CD4-positive, alpha-beta T cell treated with Interferon gamma for 1 hour (primary cell): ENCODE measurements around the gene PDE10A.
"Not testable (repeated sequence)": the region's sequence is repeated elsewhere in the genome, so short reads cannot be mapped to it uniquely, and the experiment has no call there.

Experiments
- DNase-seq: peaks from one replicate; pipeline ENCODE4 v3.0.0-alpha.2; 2020

PDE10A gene

GRCh38 chr6:165618891-165619290 is 44.1 kb downstream of the PDE10A start:
- not testable (repeated sequence) for DNase-seq

- no peak for DNase-seq
Measured at GRCh38 chr6:165618241-165618640, 44.8 kb downstream of the PDE10A start.

GRCh38 chr6:165617528-165617927 is 45.5 kb downstream of the PDE10A start:
- DNase-seq: no peak

- DNase-seq: no peak
Measured at GRCh38 chr6:165616116-165616515, 46.9 kb downstream of the PDE10A start.

GRCh38 chr6:165615636-165616035 is 47.4 kb downstream of the PDE10A start:
- no peak for DNase-seq

- no peak for DNase-seq
Measured at GRCh38 chr6:165611294-165611693, 51.7 kb downstream of the PDE10A start.

- DNase-seq: not testable (repeated sequence)
Measured at GRCh38 chr6:165608577-165608976, 54.5 kb downstream of the PDE10A start.

- DNase-seq: no peak
Measured at GRCh38 chr6:165606740-165607008, 56.4 kb downstream of the PDE10A start.

- DNase-seq: no peak
Measured at GRCh38 chr6:165605901-165606739, 56.9 kb downstream of the PDE10A start.

- no peak for DNase-seq
Measured at GRCh38 chr6:165605182-165605875, 57.7 kb downstream of the PDE10A start.

- DNase-seq: no peak
Measured at GRCh38 chr6:165602291-165602690, 60.8 kb downstream of the PDE10A start.

GRCh38 chr6:165600606-165601005 is 62.4 kb downstream of the PDE10A start:
- no peak for DNase-seq

GRCh38 chr6:165599596-165600487 is 63.2 kb downstream of the PDE10A start:
- DNase-seq: no peak

GRCh38 chr6:165599121-165599520 is 63.9 kb downstream of the PDE10A start:
- no peak for DNase-seq

- DNase-seq: no peak
Measured at GRCh38 chr6:165597821-165598220, 65.2 kb downstream of the PDE10A start.

- no peak for DNase-seq
Measured at GRCh38 chr6:165594584-165595333, 68.3 kb downstream of the PDE10A start.

GRCh38 chr6:165592947-165593346 is 70.1 kb downstream of the PDE10A start:
- DNase-seq: not testable (repeated sequence)

GRCh38 chr6:165588515-165588914 is 74.5 kb downstream of the PDE10A start:
- no peak for DNase-seq

GRCh38 chr6:165587206-165587605 is 75.8 kb downstream of the PDE10A start:
- DNase-seq: no peak

- no peak for DNase-seq
Measured at GRCh38 chr6:165586706-165587105, 76.3 kb downstream of the PDE10A start.

GRCh38 chr6:165585060-165585459 is 78.0 kb downstream of the PDE10A start:
- DNase-seq: no peak

- DNase-seq: no peak
Measured at GRCh38 chr6:165584541-165584940, 78.5 kb downstream of the PDE10A start.

GRCh38 chr6:165581678-165582077 is 81.4 kb downstream of the PDE10A start:
- DNase-seq: no peak
